Type B pancreatic cell (in vitro differentiated cells): Measurements from ENCODE around the gene LIMCH1. TPM values are rescaled to one million over a fixed set of nuclear protein-coding genes. Genes with fewer than 3 reads are reported as not detected.

Experiments used
- DNase-seq: peaks from one replicate; pipeline ENCODE4 v3.0.0; 2021; ENCODE audit warnings: mixed read lengths; ENCODE audit not compliant: unreplicated experiment; ENCODE audit errors: extremely low spot score
- H3K27ac Mint-ChIP-seq: 2 replicates; pipeline ENCODE4 v1.8.0; 2021; ENCODE audit warnings: mild to moderate bottlenecking, mixed read lengths
- H3K27me3 Mint-ChIP-seq: 2 replicates; pipeline ENCODE4 v1.8.0; 2021; ENCODE audit warnings: mixed read lengths
- H3K36me3 Mint-ChIP-seq: 2 replicates; pipeline ENCODE4 v1.8.0; 2021; ENCODE audit warnings: mixed read lengths
- H3K4me1 Mint-ChIP-seq: one replicate; pipeline ENCODE4 v1.8.0; 2021; ENCODE audit warnings: mixed read lengths; ENCODE audit not compliant: unreplicated experiment
- H3K4me3 Mint-ChIP-seq: 2 replicates; pipeline ENCODE4 v1.8.0; 2021; ENCODE audit warnings: mild to moderate bottlenecking, mixed read lengths
- H3K9me3 Mint-ChIP-seq: 2 replicates; pipeline ENCODE4 v1.8.0; 2021; ENCODE audit warnings: mixed read lengths
- total RNA-seq: library from RNA; stranded (reverse); gene quantifications from 2 replicates; pipeline ENCODE4 v1.2.1, GENCODE V29; 2021; ENCODE audit warnings: low replicate concordance
- TF ChIP-seq, protein P1 (sequence below): fragments of 200-600 bp; sonication (generic); conservative IDR thresholded peaks from 2 replicates; pipeline ENCODE4 v1.5.0; 2021; ENCODE audit warnings: antibody characterized with exemption, mild to moderate bottlenecking

LIMCH1 gene
- total RNA-seq, 1 donor from 2014 or later, result 67.9 TPM

- peaks cover 5% of the 10 kb centered on the region for H3K9me3 Mint-ChIP-seq
- peaks cover 8% of the 10 kb centered on the region for H3K27me3 Mint-ChIP-seq
- H3K4me1 Mint-ChIP-seq, result no peaks in the 10 kb centered on the region
- TF ChIP-seq, protein P1, sequence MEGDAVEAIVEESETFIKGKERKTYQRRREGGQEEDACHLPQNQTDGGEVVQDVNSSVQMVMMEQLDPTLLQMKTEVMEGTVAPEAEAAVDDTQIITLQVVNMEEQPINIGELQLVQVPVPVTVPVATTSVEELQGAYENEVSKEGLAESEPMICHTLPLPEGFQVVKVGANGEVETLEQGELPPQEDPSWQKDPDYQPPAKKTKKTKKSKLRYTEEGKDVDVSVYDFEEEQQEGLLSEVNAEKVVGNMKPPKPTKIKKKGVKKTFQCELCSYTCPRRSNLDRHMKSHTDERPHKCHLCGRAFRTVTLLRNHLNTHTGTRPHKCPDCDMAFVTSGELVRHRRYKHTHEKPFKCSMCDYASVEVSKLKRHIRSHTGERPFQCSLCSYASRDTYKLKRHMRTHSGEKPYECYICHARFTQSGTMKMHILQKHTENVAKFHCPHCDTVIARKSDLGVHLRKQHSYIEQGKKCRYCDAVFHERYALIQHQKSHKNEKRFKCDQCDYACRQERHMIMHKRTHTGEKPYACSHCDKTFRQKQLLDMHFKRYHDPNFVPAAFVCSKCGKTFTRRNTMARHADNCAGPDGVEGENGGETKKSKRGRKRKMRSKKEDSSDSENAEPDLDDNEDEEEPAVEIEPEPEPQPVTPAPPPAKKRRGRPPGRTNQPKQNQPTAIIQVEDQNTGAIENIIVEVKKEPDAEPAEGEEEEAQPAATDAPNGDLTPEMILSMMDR, result no peak
- H3K27ac Mint-ChIP-seq, result no peak overlapping the region
- H3K4me3 Mint-ChIP-seq, result no peak overlapping the region
- DNase-seq, result no peak
- H3K36me3 Mint-ChIP-seq, result peaks cover 4% of the 10 kb centered on the region
These were observed 20.2 kb upstream of the LIMCH1 start for GRCh38 chr4:41517747-41518146.

- H3K27ac Mint-ChIP-seq, result peak overlapping the region; percentile 26
- TF ChIP-seq, protein P1, result no peak
These were observed 13.5 kb upstream of the LIMCH1 start for GRCh38 chr4:41524425-41524824.

DNA sequence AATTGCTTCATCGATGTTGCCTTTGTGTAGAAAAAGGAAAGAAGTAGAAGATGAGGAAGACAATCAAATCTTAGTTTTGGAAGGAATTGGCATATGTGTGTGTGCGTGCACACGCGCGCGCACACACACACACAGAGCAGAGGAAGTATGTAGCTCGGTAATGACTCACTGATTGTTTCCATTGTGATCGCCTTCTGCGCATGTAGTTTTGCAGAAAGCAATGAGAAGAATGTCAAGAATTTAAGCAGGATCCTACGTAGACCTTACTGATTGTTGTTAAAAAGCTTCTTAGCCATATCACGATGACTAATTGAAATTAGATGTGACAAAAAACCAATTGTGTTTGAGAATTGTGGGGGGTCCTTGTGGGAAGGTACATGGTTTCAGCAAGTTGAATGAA lies 12.8 kb upstream of the LIMCH1 start:
- Mint-ChIP-seq H3K4me1 (peaks cover 33% of the 10 kb centered on the region), H3K9me3 (peaks cover 13% of the 10 kb centered on the region), H3K27me3 (no peaks in the 10 kb centered on the region), H3K36me3 (peaks cover 9% of the 10 kb centered on the region), H3K4me3 (peak overlapping the region; percentile 60), H3K27ac (peak overlapping the region; percentile 94)
- TF ChIP-seq, protein P1, result no peak
- no peak for DNase-seq

More at GRCh38 chr4:41524425-41524824, 13.5 kb upstream of the LIMCH1 start:
- Mint-ChIP-seq H3K27me3 (no peaks in the 10 kb centered on the region), H3K36me3 (peaks cover 9% of the 10 kb centered on the region), H3K4me3 (peak overlapping the region; percentile 52), H3K4me1 (peaks cover 33% of the 10 kb centered on the region), H3K9me3 (peaks cover 13% of the 10 kb centered on the region)
- DNase-seq, result no peak

DNA sequence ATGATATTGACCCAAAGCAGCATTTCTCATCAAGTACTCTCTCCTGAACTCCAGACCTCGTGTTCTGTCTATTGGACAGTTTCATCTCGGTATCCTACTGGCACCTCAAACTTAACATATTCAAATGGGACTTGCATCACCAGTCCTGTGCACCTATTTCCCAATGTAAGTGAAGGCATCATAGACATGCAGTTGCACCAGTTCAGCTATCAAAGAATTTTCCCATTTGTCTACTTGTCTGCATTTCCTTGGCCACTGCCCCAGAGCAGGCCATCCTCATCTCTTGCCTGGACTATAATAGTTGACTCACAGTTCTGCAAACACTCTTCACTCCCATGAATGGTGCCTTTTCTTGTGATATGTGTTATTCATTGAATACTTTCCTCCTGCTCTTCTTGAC lies 11.3 kb upstream of the LIMCH1 start:
- Mint-ChIP-seq H3K27me3 (peaks cover 3% of the 10 kb centered on the region), H3K4me1 (peaks cover 36% of the 10 kb centered on the region), H3K4me3 (peak overlapping the region; percentile 59), H3K9me3 (peaks cover 13% of the 10 kb centered on the region), H3K36me3 (peaks cover 9% of the 10 kb centered on the region), H3K27ac (peak overlapping the region; percentile 84)
- DNase-seq, result no peak
- TF ChIP-seq, protein P1, result no peak

- DNase-seq, result no peak
- Mint-ChIP-seq H3K9me3 (peaks cover 13% of the 10 kb centered on the region), H3K27ac (no peak overlapping the region), H3K4me1 (peaks cover 40% of the 10 kb centered on the region), H3K27me3 (peaks cover 6% of the 10 kb centered on the region), H3K4me3 (no peak overlapping the region), H3K36me3 (peaks cover 9% of the 10 kb centered on the region)
- TF ChIP-seq, protein P1, result no peak
These were observed 9.3 kb upstream of the LIMCH1 start for GRCh38 chr4:41528512-41529205.
